DLD1 (cell line): ENCODE results near the gene AGPAT3.

Experiments used
- in situ Hi-C: cut with HindIII; loops from 2 replicates; pipeline ENCODE4 v1.10.0; 2017; ENCODE audit warnings: low sequenced_read_pairs

Gene AGPAT3

GRCh38 chr21:43934716-43935705, 70.0 kb downstream of the AGPAT3 start:
- in situ Hi-C loops, result no loop called here

- in situ Hi-C loops, result no loop called here
Measured at GRCh38 chr21:43935711-43936110, 70.7 kb downstream of the AGPAT3 start.

GRCh38 chr21:43936247-43936967, 71.4 kb downstream of the AGPAT3 start:
- in situ Hi-C loops, result no loop called here

- in situ Hi-C loops, result no loop called here
Measured at GRCh38 chr21:43937051-43937832, 72.2 kb downstream of the AGPAT3 start.

- in situ Hi-C loops, result no loop called here
Measured at GRCh38 chr21:43937891-43938309, 72.9 kb downstream of the AGPAT3 start.

GRCh38 chr21:43938751-43939442, 73.9 kb downstream of the AGPAT3 start:
- in situ Hi-C loops, result no loop called here

- in situ Hi-C loops, result no loop called here
Measured at GRCh38 chr21:43939443-43940328, 74.7 kb downstream of the AGPAT3 start.

- in situ Hi-C loops, result no loop called here
Measured at GRCh38 chr21:43940329-43941050, 75.5 kb downstream of the AGPAT3 start.

- in situ Hi-C loops, result no loop called here
Measured at GRCh38 chr21:43942201-43942600, 77.2 kb downstream of the AGPAT3 start.

GRCh38 chr21:43942621-43943020, 77.6 kb downstream of the AGPAT3 start:
- in situ Hi-C loops, result no loop called here

- in situ Hi-C loops, result no loop called here
Measured at GRCh38 chr21:43943512-43944077, 78.6 kb downstream of the AGPAT3 start.

GRCh38 chr21:43944078-43944633, 79.1 kb downstream of the AGPAT3 start:
- in situ Hi-C loops, result no loop called here

GRCh38 chr21:43944757-43945156, 79.7 kb downstream of the AGPAT3 start:
- in situ Hi-C loops, result no loop called here

- in situ Hi-C loops, result no loop called here
Measured at GRCh38 chr21:43948740-43949498, 83.9 kb downstream of the AGPAT3 start.

GRCh38 chr21:43949499-43950208, 84.6 kb downstream of the AGPAT3 start:
- in situ Hi-C loops, result no loop called here

- in situ Hi-C loops, result no loop called here
Measured at GRCh38 chr21:43950481-43950880, 85.5 kb downstream of the AGPAT3 start.

GRCh38 chr21:43950936-43951335, 85.9 kb downstream of the AGPAT3 start:
- in situ Hi-C loops, result no loop called here
